GF-D8 (cell line): ENCODE data around the gene NUMB.

Experiments used
- DNase-seq: peaks from one replicate; lab custom pipeline; 2025; lab: John Stamatoyannopoulos, UW

NUMB gene

GRCh38 chr14:73289729-73290128 lies 168.6 kb downstream of the NUMB start:
- DNase-seq = no peak

- DNase-seq = no peak
These were observed 169.0 kb downstream of the NUMB start for GRCh38 chr14:73289308-73289707.

DNA sequence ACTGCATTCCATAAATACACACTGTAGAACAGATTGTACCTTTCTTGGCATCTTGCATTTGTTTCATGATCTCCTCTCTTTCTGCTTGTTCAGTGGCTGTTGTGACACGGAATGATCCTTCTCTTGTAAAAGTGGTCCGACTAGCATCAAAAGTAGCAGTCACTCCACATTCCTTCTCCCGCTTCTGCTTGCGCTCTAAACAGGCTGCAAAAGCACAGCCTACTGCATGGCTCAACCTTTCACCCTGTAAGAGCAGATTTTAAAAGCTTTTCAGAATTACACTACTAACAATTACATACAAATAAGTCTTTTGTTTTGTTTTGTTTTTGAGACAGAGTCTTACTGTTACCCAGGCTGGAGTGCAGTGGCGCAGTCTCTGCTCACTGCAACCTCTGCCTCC lies 171.3 kb downstream of the NUMB start:
- DNase-seq = no peak

DNA sequence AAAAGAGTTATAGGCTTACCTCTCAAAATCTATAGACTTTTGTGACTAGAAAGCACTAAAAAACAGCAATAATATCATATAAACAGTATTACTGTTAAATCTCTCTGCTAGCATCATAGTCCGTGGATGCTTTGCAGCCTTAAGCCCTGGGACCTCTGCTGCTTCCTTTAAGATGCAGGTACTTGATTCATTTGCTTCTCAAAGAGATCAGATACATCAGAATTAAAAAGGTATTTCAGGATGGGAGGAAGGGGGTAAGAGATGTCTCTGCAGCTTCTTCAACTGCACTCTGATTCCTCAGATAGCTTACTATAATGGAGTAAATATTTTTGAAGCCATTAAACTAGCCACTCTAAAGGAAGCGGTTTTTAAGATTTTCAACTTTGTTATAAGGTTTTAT lies 171.7 kb downstream of the NUMB start:
- DNase-seq = no peak

DNA sequence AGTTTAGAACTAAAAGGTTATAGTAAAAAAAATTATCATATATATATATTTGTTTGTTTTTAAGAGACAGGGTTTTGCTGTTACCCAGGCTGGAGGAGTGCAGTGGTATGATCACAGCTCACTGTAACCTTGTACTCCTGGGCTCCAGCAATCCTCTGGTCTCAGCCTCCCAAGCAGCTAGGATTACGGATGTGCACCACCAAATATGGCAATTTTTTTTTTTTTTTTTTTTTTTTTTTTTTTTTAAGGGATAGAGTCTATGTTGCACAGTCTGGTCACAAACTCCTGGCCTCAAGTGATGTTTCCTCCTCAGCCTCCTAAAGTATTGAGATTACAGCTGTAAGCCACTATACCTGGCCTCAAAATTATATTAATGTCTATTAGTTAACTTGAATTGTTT lies 172.4 kb downstream of the NUMB start:
- no peak for DNase-seq

GRCh38 chr14:73283608-73284379 lies 174.6 kb downstream of the NUMB start:
- DNase-seq = no peak

GRCh38 chr14:73280903-73281302 lies 177.4 kb downstream of the NUMB start:
- no peak for DNase-seq

DNA sequence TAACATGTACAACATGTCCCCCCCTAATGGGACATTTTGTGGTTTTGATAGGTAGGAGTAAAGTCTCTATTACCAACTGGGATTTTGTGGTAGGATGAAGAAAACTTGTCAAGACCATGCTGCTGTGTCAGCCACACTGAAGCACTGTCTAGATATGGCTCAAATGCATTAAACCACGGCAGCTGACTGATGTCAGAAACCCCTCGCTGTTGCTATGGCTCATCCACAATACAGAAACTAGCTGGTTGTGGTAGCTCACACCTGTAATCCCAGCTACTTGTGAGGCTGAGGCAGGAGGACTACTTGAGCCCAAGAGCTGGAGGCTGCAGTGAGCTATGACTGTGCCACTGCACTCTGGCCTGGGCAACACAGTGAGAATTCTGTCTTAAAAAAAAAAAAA lies 181.0 kb downstream of the NUMB start:
- DNase-seq = no peak

GRCh38 chr14:73276836-73277235 lies 181.5 kb downstream of the NUMB start:
- no peak for DNase-seq

- DNase-seq = no peak
These were observed 184.5 kb downstream of the NUMB start for GRCh38 chr14:73273799-73274198.

GRCh38 chr14:73272393-73272792 lies 186.0 kb downstream of the NUMB start:
- DNase-seq = no peak

DNA sequence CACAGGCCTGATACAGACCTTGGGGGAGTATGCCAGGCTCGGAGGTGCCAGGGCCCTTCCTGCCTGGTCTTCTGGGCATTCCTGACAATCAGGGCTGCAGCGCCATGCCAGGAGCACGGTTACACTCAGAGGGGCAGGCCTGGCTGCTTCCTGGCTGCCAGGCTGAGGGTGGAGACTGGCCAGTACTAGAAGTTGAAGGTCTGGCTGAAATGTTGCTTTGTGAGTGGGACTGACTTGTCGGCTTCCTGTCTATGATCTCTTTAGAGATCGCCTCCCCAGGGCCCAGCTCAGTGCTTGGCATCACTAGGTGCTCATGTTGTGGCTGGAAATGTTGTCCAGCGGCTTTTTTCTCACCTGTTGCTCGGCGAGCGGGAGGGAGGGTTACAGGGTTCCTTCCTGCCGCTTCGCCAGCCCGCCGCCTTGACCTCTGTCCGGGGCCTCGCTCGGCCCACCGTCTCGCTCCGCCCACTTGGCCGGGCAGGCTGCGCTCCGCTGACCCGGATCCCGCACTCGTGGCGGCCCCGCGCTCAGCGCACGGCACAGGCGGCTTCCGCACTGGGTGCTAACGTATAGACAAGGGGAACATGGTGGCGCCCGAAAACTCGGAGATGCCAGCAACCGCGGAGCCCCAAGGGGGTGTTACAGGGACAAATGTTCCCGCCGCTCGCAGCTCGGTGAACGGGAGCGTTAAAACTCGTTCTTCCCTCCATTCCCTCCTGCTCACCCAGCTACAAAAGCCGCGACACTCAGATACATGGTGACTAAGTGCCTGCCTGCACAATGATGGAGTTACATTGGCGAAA lies 188.4 kb downstream of the NUMB start:
- DNase-seq = no peak

GRCh38 chr14:73267474-73267873 lies 190.9 kb downstream of the NUMB start:
- no peak for DNase-seq

GRCh38 chr14:73266317-73266716 lies 192.0 kb downstream of the NUMB start:
- DNase-seq = no peak

DNA sequence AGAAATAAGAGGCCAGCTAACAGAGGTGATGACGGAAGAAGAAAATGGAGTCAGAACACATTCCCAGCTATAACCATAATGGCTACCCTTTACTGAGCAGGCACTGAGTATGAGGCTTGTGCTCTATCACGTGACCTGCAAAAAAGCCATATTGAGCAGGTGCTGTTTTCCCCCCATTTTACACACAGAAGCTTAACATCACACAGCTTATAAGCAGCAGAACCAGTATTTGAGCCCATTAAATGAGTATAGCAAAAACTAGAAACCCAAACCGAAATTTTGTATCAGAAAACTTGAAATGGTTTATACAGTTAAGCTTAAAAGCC lies 192.7 kb downstream of the NUMB start:
- no peak for DNase-seq

- DNase-seq = no peak
These were observed 193.2 kb downstream of the NUMB start for GRCh38 chr14:73264885-73265720.

GRCh38 chr14:73264080-73264884 lies 194.1 kb downstream of the NUMB start:
- no peak for DNase-seq

DNA sequence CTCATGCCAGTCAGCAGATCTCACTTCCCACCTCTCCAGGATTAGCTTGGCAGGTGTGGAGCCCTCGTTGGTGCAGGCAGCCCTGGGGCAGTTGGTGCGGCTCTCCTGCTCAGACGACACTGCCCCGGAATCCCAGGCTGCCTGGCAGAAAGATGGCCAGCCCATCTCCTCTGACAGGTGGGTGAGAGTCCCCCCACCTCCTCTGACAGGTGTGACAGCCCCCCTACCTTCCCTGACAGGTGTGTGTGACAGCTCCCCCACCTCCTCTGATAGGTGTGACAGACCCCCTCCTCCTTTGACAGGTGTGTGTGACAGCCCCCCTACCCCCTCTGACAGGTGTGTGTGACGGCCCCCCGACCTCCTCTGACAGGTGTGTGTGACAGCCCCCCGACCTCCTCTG lies 194.7 kb downstream of the NUMB start:
- DNase-seq = no peak

DNA sequence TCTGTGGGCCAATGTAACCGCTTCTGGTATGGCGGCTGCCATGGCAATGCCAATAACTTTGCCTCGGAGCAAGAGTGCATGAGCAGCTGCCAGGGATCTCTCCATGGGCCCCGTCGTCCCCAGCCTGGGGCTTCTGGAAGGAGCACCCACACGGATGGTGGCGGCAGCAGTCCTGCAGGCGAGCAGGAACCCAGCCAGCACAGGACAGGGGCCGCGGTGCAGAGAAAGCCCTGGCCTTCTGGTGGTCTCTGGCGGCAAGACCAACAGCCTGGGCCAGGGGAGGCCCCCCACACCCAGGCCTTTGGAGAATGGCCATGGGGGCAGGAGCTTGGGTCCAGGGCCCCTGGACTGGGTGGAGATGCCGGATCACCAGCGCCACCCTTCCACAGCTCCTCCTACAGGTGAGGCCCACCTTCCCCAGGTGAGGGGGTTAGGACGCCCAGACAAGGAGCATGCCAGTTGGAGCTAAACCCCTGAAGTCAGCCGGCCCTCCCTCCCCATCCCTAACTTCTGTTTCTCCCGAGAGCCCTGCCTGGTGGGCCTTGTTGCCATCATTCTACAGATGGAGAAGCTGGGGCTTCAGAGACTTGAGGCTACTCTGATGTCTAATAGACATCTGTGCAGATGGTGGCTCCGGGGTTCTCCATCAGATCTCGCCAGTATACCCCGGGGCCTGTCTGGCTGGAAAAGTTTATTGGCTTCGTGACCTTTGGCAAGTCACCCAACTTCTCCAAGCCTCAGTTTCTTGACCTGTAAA lies 195.7 kb downstream of the NUMB start:
- DNase-seq = no peak

DNA sequence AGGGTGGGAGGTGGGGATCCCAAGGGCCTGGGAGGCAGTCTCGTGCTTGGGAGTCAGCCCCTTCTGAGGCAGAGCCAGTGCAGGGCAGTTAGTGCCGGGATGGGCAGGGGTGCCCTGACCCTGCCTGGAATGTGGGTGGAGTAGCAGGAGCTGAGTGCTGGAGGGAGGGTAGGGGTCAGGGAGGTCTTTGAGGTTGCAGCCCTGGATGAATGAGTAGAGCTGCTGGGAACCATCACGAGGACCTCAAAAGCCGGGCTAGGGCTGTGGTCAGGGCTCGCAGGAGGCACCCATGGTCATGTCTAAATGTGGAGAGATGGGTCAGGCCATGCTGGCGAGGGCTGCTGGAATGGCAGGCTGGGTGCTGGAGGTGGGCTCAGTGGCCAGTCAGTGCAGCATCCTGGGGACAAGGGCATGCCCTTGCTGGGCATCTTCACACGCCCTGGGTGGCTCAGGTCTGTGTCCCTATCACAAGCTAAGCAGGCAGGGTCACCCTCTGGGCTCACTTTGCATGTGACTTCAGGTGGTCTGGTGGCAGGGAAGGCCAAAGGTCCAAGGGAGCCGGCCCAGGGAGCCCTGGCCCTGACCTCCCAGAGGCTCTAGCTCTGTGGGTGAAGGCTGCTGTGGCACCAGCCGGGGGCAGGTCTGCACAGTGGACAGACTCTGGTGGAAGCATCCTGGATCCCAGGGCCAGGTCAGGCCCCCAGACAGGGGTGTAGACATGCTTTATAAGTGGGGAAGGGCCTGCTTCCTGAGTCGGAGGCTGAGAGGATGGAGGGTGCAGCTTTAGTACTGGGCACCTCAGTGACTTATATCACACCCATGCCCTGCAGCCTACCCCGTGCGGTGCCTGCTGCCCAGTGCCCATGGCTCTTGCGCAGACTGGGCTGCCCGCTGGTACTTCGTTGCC lies 196.6 kb downstream of the NUMB start:
- DNase-seq = no peak
